HG03558 (cell line): ENCODE data around the gene CP.
"Not testable (repeated sequence)": the region's sequence is repeated elsewhere in the genome, so short reads cannot be mapped to it uniquely, and the experiment has no call there.

ENCODE experiments used
- ATAC-seq: cut with Tn5 transposase; IDR thresholded peaks from one replicate; pipeline ENCODE4 v1.9.1; 2021; ENCODE audit warnings: moderate number of reproducible peaks; ENCODE audit not compliant: unreplicated experiment; ENCODE audit errors: extremely low read depth

Gene CP

GRCh38 chr3:149231871-149232270 is 10.2 kb upstream of the CP start:
- no peak for ATAC-seq

- ATAC-seq: no peak
These were observed 6.1 kb upstream of the CP start for GRCh38 chr3:149227591-149228268.

- no peak for ATAC-seq
These were observed 5.1 kb upstream of the CP start for GRCh38 chr3:149226776-149227175.

GRCh38 chr3:149224736-149225594 is 3.3 kb upstream of the CP start:
- ATAC-seq: peak; percentile 98

- ATAC-seq: no peak
These were observed 1.8 kb upstream of the CP start for GRCh38 chr3:149223461-149223820.

GRCh38 chr3:149219380-149220121 is 2.1 kb downstream of the CP start:
- ATAC-seq: not testable (repeated sequence)

- ATAC-seq: no peak
These were observed 4.3 kb downstream of the CP start for GRCh38 chr3:149217347-149217746.

GRCh38 chr3:149216193-149216869 is 5.3 kb downstream of the CP start:
- no peak for ATAC-seq

GRCh38 chr3:149215515-149215914 is 6.1 kb downstream of the CP start:
- no peak for ATAC-seq

GRCh38 chr3:149214702-149215101 is 6.9 kb downstream of the CP start:
- no peak for ATAC-seq

GRCh38 chr3:149212386-149212785 is 9.2 kb downstream of the CP start:
- no peak for ATAC-seq

GRCh38 chr3:149209431-149209830 is 12.2 kb downstream of the CP start:
- no peak for ATAC-seq

- ATAC-seq: no peak
These were observed 14.2 kb downstream of the CP start for GRCh38 chr3:149207475-149207874.

GRCh38 chr3:149204390-149204991 is 17.1 kb downstream of the CP start:
- no peak for ATAC-seq

GRCh38 chr3:149203758-149204157 is 17.9 kb downstream of the CP start:
- ATAC-seq: peak; percentile 99

GRCh38 chr3:149199474-149199873 is 22.2 kb downstream of the CP start:
- no peak for ATAC-seq

- ATAC-seq: no peak
These were observed 23.0 kb downstream of the CP start for GRCh38 chr3:149198611-149199010.

GRCh38 chr3:149197669-149198068 is 24.0 kb downstream of the CP start:
- no peak for ATAC-seq

GRCh38 chr3:149196805-149197592 is 24.6 kb downstream of the CP start:
- ATAC-seq: not testable (repeated sequence)
